ENCODE data around the gene PRPH. TPM values are rescaled to one million over a fixed set of nuclear protein-coding genes. Genes with fewer than 3 reads are reported as not detected.
A peak's percentile ranks its signal among the peaks of the same experiment; 100 is the strongest.

Gene PRPH
- total and polyA plus RNA-seq, 9 of the 15 experiments (the other 6 are each of a cell fraction or from before 2014, with no cell fraction given) = 0.27 to 1.9 (median 1.3) TPM; not detected in 1

DNA sequence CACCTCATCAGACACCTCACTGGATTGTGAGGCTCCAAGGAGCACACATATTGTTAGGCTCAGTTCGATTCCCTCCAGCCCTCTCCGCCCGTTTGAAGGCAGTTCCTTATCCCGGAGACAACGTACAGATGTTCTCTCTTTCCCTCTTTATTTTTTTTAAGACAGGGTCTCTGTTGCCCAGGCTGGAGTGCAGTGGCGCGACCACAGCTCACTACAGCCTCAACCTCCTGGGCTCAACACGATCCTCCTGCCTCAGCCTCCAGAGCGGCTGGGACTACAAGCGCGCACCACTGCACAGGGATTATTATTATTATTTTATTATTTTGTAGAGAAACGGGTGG lies 27.4 kb downstream of the PRPH start (continued):
- TF ChIP-seq, protein P1, sequence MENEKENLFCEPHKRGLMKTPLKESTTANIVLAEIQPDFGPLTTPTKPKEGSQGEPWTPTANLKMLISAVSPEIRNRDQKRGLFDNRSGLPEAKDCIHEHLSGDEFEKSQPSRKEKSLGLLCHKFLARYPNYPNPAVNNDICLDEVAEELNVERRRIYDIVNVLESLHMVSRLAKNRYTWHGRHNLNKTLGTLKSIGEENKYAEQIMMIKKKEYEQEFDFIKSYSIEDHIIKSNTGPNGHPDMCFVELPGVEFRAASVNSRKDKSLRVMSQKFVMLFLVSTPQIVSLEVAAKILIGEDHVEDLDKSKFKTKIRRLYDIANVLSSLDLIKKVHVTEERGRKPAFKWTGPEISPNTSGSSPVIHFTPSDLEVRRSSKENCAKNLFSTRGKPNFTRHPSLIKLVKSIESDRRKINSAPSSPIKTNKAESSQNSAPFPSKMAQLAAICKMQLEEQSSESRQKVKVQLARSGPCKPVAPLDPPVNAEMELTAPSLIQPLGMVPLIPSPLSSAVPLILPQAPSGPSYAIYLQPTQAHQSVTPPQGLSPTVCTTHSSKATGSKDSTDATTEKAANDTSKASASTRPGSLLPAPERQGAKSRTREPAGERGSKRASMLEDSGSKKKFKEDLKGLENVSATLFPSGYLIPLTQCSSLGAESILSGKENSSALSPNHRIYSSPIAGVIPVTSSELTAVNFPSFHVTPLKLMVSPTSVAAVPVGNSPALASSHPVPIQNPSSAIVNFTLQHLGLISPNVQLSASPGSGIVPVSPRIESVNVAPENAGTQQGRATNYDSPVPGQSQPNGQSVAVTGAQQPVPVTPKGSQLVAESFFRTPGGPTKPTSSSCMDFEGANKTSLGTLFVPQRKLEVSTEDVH (IDR thresholded peaks at IDR 0.05; ENCODE audit: low read depth, partially characterized antibody) = peak; percentile 40
- TF ChIP-seq, protein P2, sequence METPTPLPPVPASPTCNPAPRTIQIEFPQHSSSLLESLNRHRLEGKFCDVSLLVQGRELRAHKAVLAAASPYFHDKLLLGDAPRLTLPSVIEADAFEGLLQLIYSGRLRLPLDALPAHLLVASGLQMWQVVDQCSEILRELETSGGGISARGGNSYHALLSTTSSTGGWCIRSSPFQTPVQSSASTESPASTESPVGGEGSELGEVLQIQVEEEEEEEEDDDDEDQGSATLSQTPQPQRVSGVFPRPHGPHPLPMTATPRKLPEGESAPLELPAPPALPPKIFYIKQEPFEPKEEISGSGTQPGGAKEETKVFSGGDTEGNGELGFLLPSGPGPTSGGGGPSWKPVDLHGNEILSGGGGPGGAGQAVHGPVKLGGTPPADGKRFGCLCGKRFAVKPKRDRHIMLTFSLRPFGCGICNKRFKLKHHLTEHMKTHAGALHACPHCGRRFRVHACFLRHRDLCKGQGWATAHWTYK (CRISPR knock-in tag; IDR thresholded peaks at IDR 0.05) = no peak
- TF ChIP-seq NR2C2 (CRISPR knock-in tag; IDR thresholded peaks at IDR 0.05) (0 out of 2 replicates have a peak, but pooled peaks have one; percentile 4), NR2C2 (tag; IDR thresholded peaks at IDR 0.05) (no peak; the same call in 1 of the 2 replicates), THRAP3 (IDR thresholded peaks at IDR 0.05; ENCODE audit: borderline replicate concordance) (0 out of 2 replicates have a peak, but pooled peaks have one; percentile 74), ZNF174 (CRISPR knock-in tag; IDR thresholded peaks at IDR 0.05) (no peak), CBFA2T3 (IDR thresholded peaks at IDR 0.05) (no peak), NEUROD1 (IDR thresholded peaks at IDR 0.05; ENCODE audit: borderline replicate concordance, low read depth, low read length, partially characterized antibody) (no peak), ZNF354B (CRISPR knock-in tag; IDR thresholded peaks at IDR 0.05) (no peak), ZNF175 (CRISPR knock-in tag; IDR thresholded peaks at IDR 0.05; ENCODE audit: low read depth) (no peak), HOXB6 (CRISPR knock-in tag; IDR thresholded peaks at IDR 0.05; ENCODE audit: borderline replicate concordance) (no peak), MYBL2 (IDR thresholded peaks at IDR 0.05; ENCODE audit: low read depth) (no peak), MYBL2 (CRISPR knock-in tag; IDR thresholded peaks at IDR 0.05; ENCODE audit: borderline replicate concordance) (no peak), BCL6 (CRISPR knock-in tag; IDR thresholded peaks at IDR 0.05) (no peak), SMARCA5 (IDR thresholded peaks at IDR 0.05) (peak; percentile 84; the same call in 1 of the 2 replicates), ZBTB1 (CRISPR knock-in tag; IDR thresholded peaks at IDR 0.05; ENCODE audit: borderline replicate concordance, low read depth) (no peak), JUND (IDR thresholded peaks at IDR 0.05; ENCODE audit: borderline replicate concordance, low read depth, low read length) (no peak), JUND (tag; IDR thresholded peaks at IDR 0.05; ENCODE audit: borderline replicate concordance, low read depth, low read length) (no peak)
- TF ChIP-seq, protein P3, sequence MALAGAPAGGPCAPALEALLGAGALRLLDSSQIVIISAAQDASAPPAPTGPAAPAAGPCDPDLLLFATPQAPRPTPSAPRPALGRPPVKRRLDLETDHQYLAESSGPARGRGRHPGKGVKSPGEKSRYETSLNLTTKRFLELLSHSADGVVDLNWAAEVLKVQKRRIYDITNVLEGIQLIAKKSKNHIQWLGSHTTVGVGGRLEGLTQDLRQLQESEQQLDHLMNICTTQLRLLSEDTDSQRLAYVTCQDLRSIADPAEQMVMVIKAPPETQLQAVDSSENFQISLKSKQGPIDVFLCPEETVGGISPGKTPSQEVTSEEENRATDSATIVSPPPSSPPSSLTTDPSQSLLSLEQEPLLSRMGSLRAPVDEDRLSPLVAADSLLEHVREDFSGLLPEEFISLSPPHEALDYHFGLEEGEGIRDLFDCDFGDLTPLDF (CRISPR knock-in tag; IDR thresholded peaks at IDR 0.05) = no peak
- TF ChIP-seq, protein P4, sequence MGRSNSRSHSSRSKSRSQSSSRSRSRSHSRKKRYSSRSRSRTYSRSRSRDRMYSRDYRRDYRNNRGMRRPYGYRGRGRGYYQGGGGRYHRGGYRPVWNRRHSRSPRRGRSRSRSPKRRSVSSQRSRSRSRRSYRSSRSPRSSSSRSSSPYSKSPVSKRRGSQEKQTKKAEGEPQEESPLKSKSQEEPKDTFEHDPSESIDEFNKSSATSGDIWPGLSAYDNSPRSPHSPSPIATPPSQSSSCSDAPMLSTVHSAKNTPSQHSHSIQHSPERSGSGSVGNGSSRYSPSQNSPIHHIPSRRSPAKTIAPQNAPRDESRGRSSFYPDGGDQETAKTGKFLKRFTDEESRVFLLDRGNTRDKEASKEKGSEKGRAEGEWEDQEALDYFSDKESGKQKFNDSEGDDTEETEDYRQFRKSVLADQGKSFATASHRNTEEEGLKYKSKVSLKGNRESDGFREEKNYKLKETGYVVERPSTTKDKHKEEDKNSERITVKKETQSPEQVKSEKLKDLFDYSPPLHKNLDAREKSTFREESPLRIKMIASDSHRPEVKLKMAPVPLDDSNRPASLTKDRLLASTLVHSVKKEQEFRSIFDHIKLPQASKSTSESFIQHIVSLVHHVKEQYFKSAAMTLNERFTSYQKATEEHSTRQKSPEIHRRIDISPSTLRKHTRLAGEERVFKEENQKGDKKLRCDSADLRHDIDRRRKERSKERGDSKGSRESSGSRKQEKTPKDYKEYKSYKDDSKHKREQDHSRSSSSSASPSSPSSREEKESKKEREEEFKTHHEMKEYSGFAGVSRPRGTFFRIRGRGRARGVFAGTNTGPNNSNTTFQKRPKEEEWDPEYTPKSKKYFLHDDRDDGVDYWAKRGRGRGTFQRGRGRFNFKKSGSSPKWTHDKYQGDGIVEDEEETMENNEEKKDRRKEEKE (IDR thresholded peaks at IDR 0.05; ENCODE audit: borderline replicate concordance in 1 of 2, control insufficient read depth in 1 of 2, low read depth in 2 of 2, low read length in 1 of 2) = no peak
- TF ChIP-seq, protein P5, sequence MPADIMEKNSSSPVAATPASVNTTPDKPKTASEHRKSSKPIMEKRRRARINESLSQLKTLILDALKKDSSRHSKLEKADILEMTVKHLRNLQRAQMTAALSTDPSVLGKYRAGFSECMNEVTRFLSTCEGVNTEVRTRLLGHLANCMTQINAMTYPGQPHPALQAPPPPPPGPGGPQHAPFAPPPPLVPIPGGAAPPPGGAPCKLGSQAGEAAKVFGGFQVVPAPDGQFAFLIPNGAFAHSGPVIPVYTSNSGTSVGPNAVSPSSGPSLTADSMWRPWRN (IDR thresholded peaks at IDR 0.05; ENCODE audit: low read depth) = no peak

Data from K562 (cell line).